A549 (cell line): Measurements from ENCODE around the gene PPP1R18. TPM values are rescaled to one million over a fixed set of nuclear protein-coding genes. Genes with fewer than 3 reads are reported as not detected.
"Not testable (repeated sequence)": the region's sequence is repeated elsewhere in the genome, so short reads cannot be mapped to it uniquely, and the experiment has no call there.

Source experiments
- ATAC-seq, 2 experiments: fragments of 200-7000 bp in 1 of 2; fragments of >200 bp in 1 of 2; cut with Nextera tagmentation in 1 of 2; cut with Tn5 transposase in 1 of 2; 3 replicates each; pipeline versions ENCODE4 v1.8.0 to v1.9.1; 2018 to 2020; ENCODE audit warnings: mild to moderate bottlenecking in 1 of 2, moderate library complexity in 1 of 2
- CTCF ChIA-PET: fragments of 300-600 bp; sonication (Branson Sonifier 250); formaldehyde crosslinking; extraction: SDS; loops from one replicate; lab custom pipeline; 2021; ENCODE audit warnings: antibody characterized with exemption, inconsistent platforms; lab: Yijun Ruan, JAX
- POLR2A ChIA-PET: fragments of 350-600 bp; formaldehyde crosslinking; extraction: SDS; loops from one replicate; lab custom pipeline; 2021; ENCODE audit warnings: antibody characterized with exemption, inconsistent platforms; lab: Yijun Ruan, JAX
- DNase-seq, 2 experiments: peaks; one replicate each; pipeline versions ENCODE4 v3.0.0 to v3.0.0-alpha.2; 2011 to 2016; ENCODE audit warnings: low read depth in 1 of 2, low spot score in 1 of 2
- FAIRE-seq: peaks from 2 replicates; lab custom pipeline; 2011; peaks lifted over from hg19 to GRCh38; lab: Jason Lieb, UNC
- H3K27ac ChIP-seq, 2 experiments: fragments of >200 bp; sonication (Bioruptor Twin); formaldehyde crosslinking; 3 replicates each; pipeline ENCODE4 v1.5.1; 2016 to 2017
- H3K4me1 ChIP-seq: fragments of >200 bp; sonication (Bioruptor Twin); formaldehyde crosslinking; 3 replicates; pipeline ENCODE4 v1.6.1; 2016
- H3K4me2 ChIP-seq: fragments of >200 bp; sonication (Bioruptor Twin); formaldehyde crosslinking; 3 replicates; pipeline ENCODE4 v1.6.1; 2016
- H3K4me3 ChIP-seq: fragments of >200 bp; sonication (Bioruptor Twin); formaldehyde crosslinking; 3 replicates; pipeline ENCODE4 v1.5.1; 2016
- H3K9me3 ChIP-seq: fragments of >200 bp; sonication (Bioruptor Twin); formaldehyde crosslinking; 3 replicates; pipeline ENCODE4 v1.6.1; 2016
- BHLHE40 ChIP-seq: IDR thresholded peaks from 2 replicates; pipeline ENCODE4 v1.6.1; 2012; ENCODE audit warnings: low read depth, low read length, inconsistent platforms
- CEBPB ChIP-seq, 2 experiments: fragments of >200 bp in 1 of 2; sonication (Bioruptor Twin) in 1 of 2; formaldehyde crosslinking in 1 of 2; IDR thresholded peaks; 2 replicates each; pipeline ENCODE4 v1.6.1; 2012 to 2016
- CHD2 ChIP-seq: fragments of 150-350 bp; IDR thresholded peaks from 2 replicates; pipeline ENCODE4 v1.6.1; 2014; ENCODE audit warnings: low read length; ENCODE audit not compliant: partially characterized antibody
- FOSL2 ChIP-seq, 2 experiments: fragments of 450-650 bp in 1 of 2; fragments of >200 bp in 1 of 2; sonication (Bioruptor Twin) in 1 of 2; formaldehyde crosslinking; IDR thresholded peaks; 2 replicates each; pipeline versions ENCODE4 v1.5.0 to v1.6.1; 2016 to 2020; ENCODE audit warnings: mild to moderate bottlenecking in 1 of 2, moderate library complexity in 1 of 2
- JUN ChIP-seq, 2 experiments: fragments of >200 bp; sonication (Bioruptor Twin); formaldehyde crosslinking; IDR thresholded peaks; 2 replicates in 1 of 2; 3 replicates in 1 of 2; pipeline ENCODE4 v1.6.1; 2016 to 2017
- KDM1A ChIP-seq: fragments of 200-600 bp; sonication (generic); IDR thresholded peaks from 2 replicates; pipeline ENCODE4 v1.6.1; 2016; ENCODE audit warnings: low read depth, mild to moderate bottlenecking
- MAFK ChIP-seq: fragments of 450-650 bp; IDR thresholded peaks from 2 replicates; pipeline ENCODE4 v1.6.1; 2014; ENCODE audit not compliant: partially characterized antibody
- MYC ChIP-seq: IDR thresholded peaks from 2 replicates; pipeline ENCODE4 v1.6.1; 2012; ENCODE audit warnings: mild to moderate bottlenecking, inconsistent platforms, low read length, improper control_type of control experiment, borderline replicate concordance
- NR3C1 ChIP-seq: fragments of >200 bp; sonication (Bioruptor Twin); formaldehyde crosslinking; IDR thresholded peaks from 3 replicates; pipeline ENCODE4 v1.6.1; 2017
- PBX3 ChIP-seq: IDR thresholded peaks from 2 replicates; pipeline ENCODE4 v1.6.1; 2012
- PHF8 ChIP-seq: fragments of 200-600 bp; sonication (generic); IDR thresholded peaks from 2 replicates; pipeline ENCODE4 v1.6.1; 2016; ENCODE audit warnings: low read depth, mild to moderate bottlenecking, antibody characterized with exemption, moderate library complexity, borderline replicate concordance
- POLR2A ChIP-seq: IDR thresholded peaks from 2 replicates; pipeline ENCODE4 v1.6.1; 2012; ENCODE audit warnings: mild to moderate bottlenecking, low read length
- RCOR1 ChIP-seq: fragments of 150-350 bp; IDR thresholded peaks from 2 replicates; pipeline ENCODE4 v1.6.1; 2014; ENCODE audit warnings: antibody characterized with exemption, low read length, low read depth
- SMC3 ChIP-seq: fragments of >200 bp; sonication (Bioruptor Twin); formaldehyde crosslinking; IDR thresholded peaks from 3 replicates; pipeline ENCODE4 v1.6.1; 2018; ENCODE audit warnings: inconsistent platforms
- TFCP2L1 ChIP-seq: fragments of 250-450 bp; sonication (Bioruptor Pico); IDR thresholded peaks from 2 replicates; pipeline ENCODE4 v1.5.0; 2021; ENCODE audit warnings: mild to moderate bottlenecking
- USF2 ChIP-seq: fragments of 450-650 bp; IDR thresholded peaks from 2 replicates; pipeline ENCODE4 v1.6.1; 2014; ENCODE audit warnings: antibody characterized with exemption
- ZNF302 ChIP-seq: fragments of 250-450 bp; sonication (Bioruptor Pico); IDR thresholded peaks from 2 replicates; pipeline ENCODE4 v1.9.0; 2021; ENCODE audit warnings: inconsistent platforms, mild to moderate bottlenecking, moderate library complexity
- WGBS: methylation state at CpG from one replicate; pipeline ENCODE4 v1.1.6; 2017; ENCODE audit errors: missing lambda C conversion rate; 5-methylcytosine and 5-hydroxymethylcytosine counted together
- polyA plus RNA-seq, 4 experiments: library from polyadenylated mRNA; depleted of rRNA in 3 of 4; stranded (reverse); fragments of >200 nt; fragmentation: RNase III in 1 of 4; extraction: RNeasy Plus Mini Kit Qiagen cat#74134 plus additional on column Dnase treatment in 1 of 4; gene quantifications; 2 replicates in 3 of 4; 3 replicates in 1 of 4; pipeline ENCODE4 v1.2.3, GENCODE V29; 2011 to 2017
- TF ChIP-seq, protein P1 (sequence below): IDR thresholded peaks from 2 replicates; pipeline ENCODE4 v1.6.1; 2012
- TF ChIP-seq, protein P2 (sequence below): fragments of >200 bp; sonication (Bioruptor Twin); formaldehyde crosslinking; IDR thresholded peaks from 3 replicates; pipeline ENCODE4 v1.6.1; 2016
- TF ChIP-seq, protein P3 (sequence below): IDR thresholded peaks from 2 replicates; pipeline ENCODE4 v1.6.1; 2012; ENCODE audit warnings: low read depth, borderline replicate concordance

Gene PPP1R18
- polyA plus RNA-seq, 2 of the 4 experiments (the other 2 are of a cell fraction), result 17.1 to 20.6 TPM

GRCh38 chr6:30719791-30720737 is 33.6 kb upstream of the PPP1R18 start, which contains the start of gene TUBB:
Gene TUBB, plus strand, starts transcription at chr6:30720352. Its CDS starts 155 bp downstream, at chr6:30720507.
- peak; percentile 79 to 85 for ATAC-seq
- H3K4me3 ChIP-seq, result peak within 1 kb of the TSS; percentile 98
- POLR2A ChIA-PET, result interaction anchor here (1.2 to 3.5 kb wide), 5 partner anchors 29 to 100 kb away, joined by 4 to 12 read pairs (median 7); partner anchors contain the start of genes DHX16 and NRM
- H3K4me1 ChIP-seq, result peaks cover 46% of the 10 kb centered on the region
- FAIRE-seq, result no peak
- peak within 1 kb of the TSS; percentile 99 to 100 for H3K27ac ChIP-seq
- peak; percentile 78 to 96 for DNase-seq
- WGBS, result 2% methylated on average over 37 of the region's 38 CpGs
- CTCF ChIA-PET, result interaction anchor here (2.5 to 18.8 kb wide), 3 partner anchors 9 to 42 kb away, joined by 8 to 539 read pairs (median 22); partner anchors contain the start of gene DHX16
- H3K4me2 ChIP-seq, result peak within 1 kb of the TSS; percentile 87
- H3K9me3 ChIP-seq, result no peaks in the 10 kb centered on the region
- TF ChIP-seq MAFK (peak; percentile 98), JUN (IDR thresholded peaks at IDR 0.05) (peak; percentile 66 to 84), BHLHE40 (no peak), RCOR1 (no peak), CEBPB (IDR thresholded peaks at IDR 0.05) (peak in 1 of 2 experiments; percentile 33; a peak in 2 of 4 replicates), SMC3 (no peak), FOSL2 (IDR thresholded peaks at IDR 0.05) (no peak), FOSL2 (CRISPR knock-in tag; IDR thresholded peaks at IDR 0.05) (no peak), USF2 (peak; percentile 38), POLR2A (peak; percentile 69), PHF8 (0 out of 2 replicates have a peak, but pooled peaks have one; percentile 10), TFCP2L1 (CRISPR knock-in tag) (no peak), MYC (peak; percentile 56; the same call in 1 of the 2 replicates)
- TF ChIP-seq, protein P1, sequence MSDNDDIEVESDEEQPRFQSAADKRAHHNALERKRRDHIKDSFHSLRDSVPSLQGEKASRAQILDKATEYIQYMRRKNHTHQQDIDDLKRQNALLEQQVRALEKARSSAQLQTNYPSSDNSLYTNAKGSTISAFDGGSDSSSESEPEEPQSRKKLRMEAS, result peak; percentile 44; the same call in 1 of the 2 replicates
- TF ChIP-seq, protein P2, sequence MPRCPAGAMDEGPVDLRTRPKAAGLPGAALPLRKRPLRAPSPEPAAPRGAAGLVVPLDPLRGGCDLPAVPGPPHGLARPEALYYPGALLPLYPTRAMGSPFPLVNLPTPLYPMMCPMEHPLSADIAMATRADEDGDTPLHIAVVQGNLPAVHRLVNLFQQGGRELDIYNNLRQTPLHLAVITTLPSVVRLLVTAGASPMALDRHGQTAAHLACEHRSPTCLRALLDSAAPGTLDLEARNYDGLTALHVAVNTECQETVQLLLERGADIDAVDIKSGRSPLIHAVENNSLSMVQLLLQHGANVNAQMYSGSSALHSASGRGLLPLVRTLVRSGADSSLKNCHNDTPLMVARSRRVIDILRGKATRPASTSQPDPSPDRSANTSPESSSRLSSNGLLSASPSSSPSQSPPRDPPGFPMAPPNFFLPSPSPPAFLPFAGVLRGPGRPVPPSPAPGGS, result peak; percentile 41; the same call in 1 of the 3 replicates
- TF ChIP-seq, protein P3, sequence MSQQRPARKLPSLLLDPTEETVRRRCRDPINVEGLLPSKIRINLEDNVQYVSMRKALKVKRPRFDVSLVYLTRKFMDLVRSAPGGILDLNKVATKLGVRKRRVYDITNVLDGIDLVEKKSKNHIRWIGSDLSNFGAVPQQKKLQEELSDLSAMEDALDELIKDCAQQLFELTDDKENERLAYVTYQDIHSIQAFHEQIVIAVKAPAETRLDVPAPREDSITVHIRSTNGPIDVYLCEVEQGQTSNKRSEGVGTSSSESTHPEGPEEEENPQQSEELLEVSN, result peak; percentile 54; the same call in 1 of the 2 replicates

- 25% methylated on average over 8 of the region's 8 CpGs for WGBS
- ChIA-PET POLR2A (no interaction called here), CTCF (interaction anchor here (0.7 to 18.8 kb wide), 4 partner anchors 11 to 238 kb away, joined by 3 to 539 read pairs (median 6); partner anchors contain the start of gene DHX16)
- TF ChIP-seq NR3C1, result no peak
- TF ChIP-seq CHD2, result no peak
- no peak for TF ChIP-seq PBX3
- TF ChIP-seq ZNF302, result no peak
- TF ChIP-seq MYC, result no peak
- TF ChIP-seq KDM1A, result no peak
- no peak for ATAC-seq
- peaks cover 39% of the 10 kb centered on the region for H3K4me1 ChIP-seq
- DNase-seq, result no peak
- H3K27ac ChIP-seq, result peak overlapping the region; percentile 99 to 100
- H3K9me3 ChIP-seq, result no peaks in the 10 kb centered on the region
- H3K4me3 ChIP-seq, result peak overlapping the region; percentile 98
- peak overlapping the region; percentile 87 for H3K4me2 ChIP-seq
- FAIRE-seq, result no peak
These were observed 32.9 kb upstream of the PPP1R18 start for GRCh38 chr6:30719356-30719755.

DNA sequence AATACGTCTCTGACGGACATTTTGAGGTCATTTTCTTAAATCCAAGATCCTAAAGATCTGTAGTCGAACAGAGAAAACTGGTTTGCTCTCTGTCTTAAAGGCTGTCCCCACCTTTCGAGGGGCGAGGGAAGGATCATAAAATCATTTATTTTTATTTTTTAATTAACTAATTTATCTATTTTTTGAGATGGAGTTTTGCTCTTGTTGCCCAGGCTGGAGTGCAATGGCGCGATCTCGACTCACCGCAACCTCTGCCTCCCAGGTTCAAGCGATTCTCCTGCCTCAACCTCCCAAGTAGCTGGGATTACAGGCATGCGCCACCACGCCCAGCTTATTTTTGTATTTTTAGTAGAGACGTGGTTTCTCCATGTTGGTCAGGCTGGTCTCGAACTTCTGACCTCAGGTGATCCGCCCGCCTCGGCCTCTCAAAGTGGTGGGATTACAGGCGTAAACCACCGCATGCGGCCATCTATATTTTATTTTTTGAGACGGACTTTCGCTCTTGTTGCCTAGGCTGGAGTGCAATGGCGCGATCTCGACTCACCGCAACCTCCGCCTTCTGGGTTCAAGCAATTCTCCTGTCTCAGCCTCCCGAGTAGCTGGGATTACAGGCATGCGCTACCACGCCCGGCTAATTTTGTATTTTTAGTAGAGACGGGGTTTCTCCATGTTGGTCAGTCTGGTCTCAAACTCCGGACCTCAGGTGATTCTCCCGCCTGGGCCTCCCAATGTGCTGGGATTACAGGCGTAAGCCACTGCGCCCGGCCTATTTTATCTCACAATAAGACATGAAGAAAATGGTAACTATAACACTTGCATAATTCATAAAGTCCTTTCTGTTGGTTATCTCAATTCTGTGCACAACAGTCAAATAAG is 31.6 kb upstream of the PPP1R18 start:
- Histone ChIP-seq H3K27ac (peak overlapping the region; percentile 99 to 100), H3K4me1 (peaks cover 26% of the 10 kb centered on the region), H3K4me2 (peak overlapping the region; percentile 87), H3K4me3 (peak overlapping the region; percentile 52)
- ChIA-PET POLR2A (interaction anchor here (0.8 to 1.4 kb wide), 11 partner anchors 11 to 101 kb away, joined by 3 to 12 read pairs (median 4); partner anchors contain the start of genes FLOT1, MRPS18B, NRM and PPP1R10), CTCF (interaction anchor here (0.6 to 18.8 kb wide), 6 partner anchors 9 to 129 kb away, joined by 3 to 539 read pairs (median 4); partner anchors contain the start of gene DHX16)
- 77% methylated on average over 37 of the region's 37 CpGs for WGBS
- not testable (repeated sequence) for DNase-seq, ATAC-seq, H3K9me3 ChIP-seq, FAIRE-seq
